C4-2B (cell line): ENCODE data around the gene REEP3.

Source experiments
- ZFX ChIP-seq: fragments of 450-650 bp; IDR thresholded peaks from 2 replicates; pipeline ENCODE4 v1.6.1; 2017
- TF ChIP-seq, protein P1 (sequence below): fragments of 450-650 bp; conservative IDR thresholded peaks from 2 replicates; pipeline ENCODE4 v1.5.1; 2017; ENCODE audit warnings: mild to moderate bottlenecking

GRCh38 chr10:63522277-63522687, 1.1 kb downstream of the REEP3 start:
- TF ChIP-seq, protein P1, sequence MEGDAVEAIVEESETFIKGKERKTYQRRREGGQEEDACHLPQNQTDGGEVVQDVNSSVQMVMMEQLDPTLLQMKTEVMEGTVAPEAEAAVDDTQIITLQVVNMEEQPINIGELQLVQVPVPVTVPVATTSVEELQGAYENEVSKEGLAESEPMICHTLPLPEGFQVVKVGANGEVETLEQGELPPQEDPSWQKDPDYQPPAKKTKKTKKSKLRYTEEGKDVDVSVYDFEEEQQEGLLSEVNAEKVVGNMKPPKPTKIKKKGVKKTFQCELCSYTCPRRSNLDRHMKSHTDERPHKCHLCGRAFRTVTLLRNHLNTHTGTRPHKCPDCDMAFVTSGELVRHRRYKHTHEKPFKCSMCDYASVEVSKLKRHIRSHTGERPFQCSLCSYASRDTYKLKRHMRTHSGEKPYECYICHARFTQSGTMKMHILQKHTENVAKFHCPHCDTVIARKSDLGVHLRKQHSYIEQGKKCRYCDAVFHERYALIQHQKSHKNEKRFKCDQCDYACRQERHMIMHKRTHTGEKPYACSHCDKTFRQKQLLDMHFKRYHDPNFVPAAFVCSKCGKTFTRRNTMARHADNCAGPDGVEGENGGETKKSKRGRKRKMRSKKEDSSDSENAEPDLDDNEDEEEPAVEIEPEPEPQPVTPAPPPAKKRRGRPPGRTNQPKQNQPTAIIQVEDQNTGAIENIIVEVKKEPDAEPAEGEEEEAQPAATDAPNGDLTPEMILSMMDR: no peak
- no peak for TF ChIP-seq ZFX
